CD8-positive, alpha-beta memory T cell (primary cell): ENCODE measurements around the gene VAMP4. TPM values are rescaled to one million over a fixed set of nuclear protein-coding genes. Genes with fewer than 3 reads are reported as not detected.
A peak's percentile ranks its signal among the peaks of the same experiment; 100 is the strongest.

Experiments used
- CTCF ChIA-PET: fragments of 350-600 bp; sonication (Branson Sonifier 250); formaldehyde crosslinking; loops from one replicate; lab custom pipeline; 2021; ENCODE audit warnings: antibody characterized with exemption; lab: Charles Lee
- POLR2A ChIA-PET: fragments of 350-600 bp; sonication (Branson Sonifier 250); formaldehyde crosslinking; loops from one replicate; lab custom pipeline; 2021; ENCODE audit warnings: antibody characterized with exemption; lab: Charles Lee
- DNase-seq, 5 donors: peaks; one replicate each; pipeline versions ENCODE4 v3.0.0 to v3.0.0-alpha.2; 2020 to 2022; ENCODE audit warnings: mixed read lengths in 1 of 5
- H3K27ac ChIP-seq: one replicate; pipeline ENCODE4 v1.7.0; 2013; ENCODE audit warnings: low read depth, mild to moderate bottlenecking, low read length, moderate library complexity
- H3K27me3 ChIP-seq: 2 replicates; pipeline ENCODE4 v1.7.0; 2013; ENCODE audit warnings: low read length, mild to moderate bottlenecking; ENCODE audit not compliant: insufficient read depth, poor library complexity, severe bottlenecking
- H3K36me3 ChIP-seq: 2 replicates; pipeline ENCODE4 v1.7.0; 2013; ENCODE audit warnings: mild to moderate bottlenecking, low read length, moderate library complexity; ENCODE audit not compliant: insufficient read depth
- H3K4me1 ChIP-seq: 2 replicates; pipeline ENCODE4 v1.7.0; 2013; ENCODE audit warnings: mild to moderate bottlenecking, low read length, moderate library complexity; ENCODE audit not compliant: insufficient read depth
- H3K4me3 ChIP-seq: 2 replicates; pipeline ENCODE4 v1.7.0; 2013; ENCODE audit warnings: mild to moderate bottlenecking, low read length
- H3K9me3 ChIP-seq: 2 replicates; pipeline ENCODE4 v1.7.0; 2013; ENCODE audit warnings: mild to moderate bottlenecking, low read length
- H3K27ac Mint-ChIP-seq, 8 donors: one replicate each; pipeline ENCODE4 v1.8.0; 2020 to 2021; ENCODE audit warnings: mixed read lengths in 8 of 8, mild to moderate bottlenecking in 6 of 8, inconsistent platforms in 3 of 8, moderate library complexity in 3 of 8
- H3K27me3 Mint-ChIP-seq, 2 donors: one replicate each; pipeline ENCODE4 v1.8.0; 2020 to 2021; ENCODE audit warnings: mixed read lengths in 2 of 2, mild to moderate bottlenecking in 1 of 2, moderate library complexity in 1 of 2
- H3K36me3 Mint-ChIP-seq, 3 donors: one replicate each; pipeline ENCODE4 v1.8.0; 2020 to 2021; ENCODE audit warnings: mixed read lengths in 3 of 3, inconsistent platforms in 1 of 3, mild to moderate bottlenecking in 1 of 3
- H3K4me1 Mint-ChIP-seq, 3 donors: one replicate each; pipeline ENCODE4 v1.8.0; 2020 to 2021; ENCODE audit warnings: mixed read lengths in 3 of 3, inconsistent platforms in 1 of 3, mild to moderate bottlenecking in 1 of 3
- H3K4me3 Mint-ChIP-seq, 7 donors: one replicate each; pipeline ENCODE4 v1.8.0; 2020 to 2021; ENCODE audit warnings: mixed read lengths in 7 of 7, mild to moderate bottlenecking in 6 of 7, moderate library complexity in 4 of 7, inconsistent platforms in 2 of 7
- H3K9me3 Mint-ChIP-seq, 5 donors: one replicate each; pipeline ENCODE4 v1.8.0; 2020 to 2022; ENCODE audit warnings: mixed read lengths in 5 of 5, mild to moderate bottlenecking in 3 of 5, moderate library complexity in 2 of 5, inconsistent platforms in 1 of 5
- polyA plus RNA-seq: library from polyadenylated mRNA; unstranded; fragments of 300-500 nt; fragmentation: Illumina TruSeq; gene quantifications from one replicate; pipeline ENCODE4 v1.2.3, GENCODE V29; 2021
- total RNA-seq, 2 experiments: library from RNA; stranded (reverse); gene quantifications; one replicate each; pipeline ENCODE4 v1.2.3, GENCODE V29; 2021

The VAMP4 gene, protein sequence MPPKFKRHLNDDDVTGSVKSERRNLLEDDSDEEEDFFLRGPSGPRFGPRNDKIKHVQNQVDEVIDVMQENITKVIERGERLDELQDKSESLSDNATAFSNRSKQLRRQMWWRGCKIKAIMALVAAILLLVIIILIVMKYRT
- total RNA-seq (1 to 10 TPM; 7.3 to 7.7 TPM), polyA plus RNA-seq (22.2 TPM)

- peak within 1 kb of the TSS; percentile 93 to 100 (median 99) for H3K4me3 Mint-ChIP-seq
- H3K4me3 ChIP-seq, result peak within 1 kb of the TSS; percentile 96
- H3K9me3 Mint-ChIP-seq, result no peaks in the 10 kb centered on the region
- peak within 1 kb of the TSS; percentile 98 for H3K27ac ChIP-seq
- H3K27me3 ChIP-seq, result no peaks in the 10 kb centered on the region
- peaks cover 42% of the 10 kb centered on the region for H3K4me1 ChIP-seq
- H3K27me3 Mint-ChIP-seq, result peaks cover 0 to 2% of the 10 kb centered on the region in 2 donors
- H3K4me1 Mint-ChIP-seq, result peaks cover 52 to 60% (median 58%) of the 10 kb centered on the region in 3 donors
- peak; percentile 76 to 89 (median 85) for DNase-seq
- peaks cover under 1 to 27% (median 1%) of the 10 kb centered on the region in 3 donors for H3K36me3 Mint-ChIP-seq
- CTCF ChIA-PET, result interaction anchor here (0.8 to 3.1 kb wide), 3 partner anchors 44 to 257 kb away, joined by 3 to 11 read pairs (median 4); partner anchors contain the start of gene PRRC2C
- POLR2A ChIA-PET, result interaction anchor here (0.5 to 3.9 kb wide), 8 partner anchors 8 to 257 kb away, joined by 3 to 40 read pairs (median 4); partner anchors contain the start of genes DNM3 and METTL13
- H3K36me3 ChIP-seq, result peaks cover 3% of the 10 kb centered on the region
- no peaks in the 10 kb centered on the region for H3K9me3 ChIP-seq
- H3K27ac Mint-ChIP-seq, result peak within 1 kb of the TSS; percentile 95 to 100 (median 100)
These were observed at the start of gene VAMP4 for GRCh38 chr1:171741872-171742576. Gene VAMP4 (minus strand): TSS chr1:171742065. CDS start chr1:171738414, 3,651 bp downstream.

- POLR2A ChIA-PET, result no interaction called here
- peaks cover 9% of the 10 kb centered on the region for H3K4me1 ChIP-seq
- Mint-ChIP-seq H3K27me3 (no peaks in the 10 kb centered on the region), H3K9me3 (no peaks in the 10 kb centered on the region), H3K4me3 (no peak overlapping the region), H3K36me3 (peaks cover 17 to 96% (median 40%) of the 10 kb centered on the region in 3 donors), H3K4me1 (peaks cover 30 to 47% (median 44%) of the 10 kb centered on the region in 3 donors), H3K27ac (no peak overlapping the region)
- H3K27me3 ChIP-seq, result no peaks in the 10 kb centered on the region
- no peak overlapping the region for H3K27ac ChIP-seq
- no peak overlapping the region for H3K4me3 ChIP-seq
- H3K9me3 ChIP-seq, result no peaks in the 10 kb centered on the region
- H3K36me3 ChIP-seq, result peaks cover 81% of the 10 kb centered on the region
- DNase-seq, result no peak
- CTCF ChIA-PET, result interaction anchor here (0.8 to 1.2 kb wide), 2 partner anchors 10 to 48 kb away, joined by 3 read pairs; no protein-coding TSS in a partner anchor
These were observed 48.5 kb upstream of the VAMP4 start for GRCh38 chr1:171790318-171790717.

GRCh38 chr1:171788696-171789095, 46.8 kb upstream of the VAMP4 start:
- Mint-ChIP-seq H3K27me3 (no peaks in the 10 kb centered on the region), H3K4me3 (no peak overlapping the region), H3K4me1 (peaks cover 35 to 54% (median 50%) of the 10 kb centered on the region in 3 donors), H3K9me3 (no peaks in the 10 kb centered on the region), H3K36me3 (peaks cover 10 to 98% (median 36%) of the 10 kb centered on the region in 3 donors), H3K27ac (peak overlapping the region in 1 of 8 donors; percentile 38)
- ChIA-PET POLR2A (no interaction called here), CTCF (no interaction called here)
- no peak overlapping the region for H3K27ac ChIP-seq
- peaks cover 68% of the 10 kb centered on the region for H3K36me3 ChIP-seq
- no peak overlapping the region for H3K4me3 ChIP-seq
- DNase-seq, result no peak
- H3K9me3 ChIP-seq, result no peaks in the 10 kb centered on the region
- peaks cover 22% of the 10 kb centered on the region for H3K4me1 ChIP-seq
- no peaks in the 10 kb centered on the region for H3K27me3 ChIP-seq

GRCh38 chr1:171787686-171788480, 46.0 kb upstream of the VAMP4 start:
- Mint-ChIP-seq H3K4me1 (peaks cover 40 to 58% (median 54%) of the 10 kb centered on the region in 3 donors), H3K36me3 (peaks cover 10 to 94% (median 36%) of the 10 kb centered on the region in 3 donors), H3K4me3 (peak overlapping the region in 1 of 7 donors; percentile 15), H3K27ac (no peak overlapping the region), H3K9me3 (no peaks in the 10 kb centered on the region), H3K27me3 (no peaks in the 10 kb centered on the region)
- peaks cover 30% of the 10 kb centered on the region for H3K4me1 ChIP-seq
- CTCF ChIA-PET, result no interaction called here
- H3K27ac ChIP-seq, result no peak overlapping the region
- peaks cover 62% of the 10 kb centered on the region for H3K36me3 ChIP-seq
- POLR2A ChIA-PET, result no interaction called here
- no peak overlapping the region for H3K4me3 ChIP-seq
- H3K9me3 ChIP-seq, result no peaks in the 10 kb centered on the region
- H3K27me3 ChIP-seq, result no peaks in the 10 kb centered on the region
- no peak for DNase-seq

- H3K27me3 Mint-ChIP-seq, result no peaks in the 10 kb centered on the region
- H3K27ac Mint-ChIP-seq, result peak overlapping the region in 1 of 8 donors; percentile 68
- H3K27me3 ChIP-seq, result no peaks in the 10 kb centered on the region
- peaks cover 50% of the 10 kb centered on the region for H3K36me3 ChIP-seq
- H3K36me3 Mint-ChIP-seq, result peaks cover 10 to 88% (median 33%) of the 10 kb centered on the region in 3 donors
- peaks cover 41% of the 10 kb centered on the region for H3K4me1 ChIP-seq
- peaks cover 49 to 72% (median 61%) of the 10 kb centered on the region in 3 donors for H3K4me1 Mint-ChIP-seq
- H3K4me3 Mint-ChIP-seq, result no peak overlapping the region
- no peak for DNase-seq
- POLR2A ChIA-PET, result no interaction called here
- H3K4me3 ChIP-seq, result no peak overlapping the region
- H3K9me3 ChIP-seq, result no peaks in the 10 kb centered on the region
- H3K27ac ChIP-seq, result no peak overlapping the region
- CTCF ChIA-PET, result interaction anchor here (1.3 kb wide), 1 partner anchor 44 kb away, joined by 4 read pairs; the partner anchor contains the start of gene VAMP4
- no peaks in the 10 kb centered on the region for H3K9me3 Mint-ChIP-seq
These were observed 44.7 kb upstream of the VAMP4 start for GRCh38 chr1:171786534-171786933.

DNA sequence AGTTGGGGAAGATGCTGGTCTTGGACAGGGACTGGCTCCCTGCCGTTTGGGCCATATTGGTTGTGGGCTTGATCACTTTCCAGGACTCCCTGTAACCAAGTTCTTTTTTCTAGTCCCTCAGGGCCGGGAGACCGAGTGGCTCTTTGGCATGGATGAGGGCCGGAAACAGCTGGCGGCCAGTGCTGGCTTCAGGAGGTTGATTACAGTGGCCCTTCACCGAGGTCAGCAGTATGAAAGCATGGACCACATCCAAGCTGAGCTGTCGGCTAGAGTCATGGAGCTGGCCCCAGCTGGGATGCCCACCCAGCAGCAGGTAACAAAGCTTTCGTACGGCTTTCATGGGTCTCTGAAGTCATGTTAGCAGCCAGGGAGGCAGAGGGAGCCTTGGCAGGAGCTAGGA, 43.9 kb upstream of the VAMP4 start:
- Histone ChIP-seq H3K9me3 (no peaks in the 10 kb centered on the region), H3K4me1 (peaks cover 42% of the 10 kb centered on the region), H3K36me3 (peaks cover 42% of the 10 kb centered on the region), H3K27me3 (no peaks in the 10 kb centered on the region), H3K27ac (no peak overlapping the region), H3K4me3 (no peak overlapping the region)
- POLR2A ChIA-PET, result no interaction called here
- Mint-ChIP-seq H3K4me1 (peaks cover 55 to 78% (median 68%) of the 10 kb centered on the region in 3 donors), H3K27me3 (peaks cover 0 to 2% of the 10 kb centered on the region in 2 donors), H3K4me3 (no peak overlapping the region), H3K27ac (peak overlapping the region in 1 of 8 donors; percentile 74), H3K36me3 (peaks cover 10 to 83% (median 33%) of the 10 kb centered on the region in 3 donors), H3K9me3 (no peaks in the 10 kb centered on the region)
- CTCF ChIA-PET, result interaction anchor here (1.3 kb wide), 1 partner anchor 44 kb away, joined by 4 read pairs; the partner anchor contains the start of gene VAMP4
- DNase-seq, result no peak

GRCh38 chr1:171784784-171785183, 42.9 kb upstream of the VAMP4 start:
- H3K4me3 ChIP-seq, result no peak overlapping the region
- H3K27me3 ChIP-seq, result no peaks in the 10 kb centered on the region
- H3K4me3 Mint-ChIP-seq, result peak overlapping the region; percentile 2 to 83 (median 57)
- POLR2A ChIA-PET, result interaction anchor here (0.6 kb wide), 1 partner anchor 51 kb away, joined by 8 read pairs; no protein-coding TSS in a partner anchor
- H3K27me3 Mint-ChIP-seq, result peaks cover 0 to 2% of the 10 kb centered on the region in 2 donors
- peaks cover 54 to 81% (median 75%) of the 10 kb centered on the region in 3 donors for H3K4me1 Mint-ChIP-seq
- DNase-seq, result no peak
- H3K9me3 ChIP-seq, result no peaks in the 10 kb centered on the region
- H3K27ac Mint-ChIP-seq, result peak overlapping the region; percentile 17 to 96 (median 76)
- no peaks in the 10 kb centered on the region for H3K9me3 Mint-ChIP-seq
- peaks cover 35% of the 10 kb centered on the region for H3K36me3 ChIP-seq
- CTCF ChIA-PET, result no interaction called here
- H3K27ac ChIP-seq, result no peak overlapping the region
- peaks cover 52% of the 10 kb centered on the region for H3K4me1 ChIP-seq
- peaks cover 5 to 74% (median 28%) of the 10 kb centered on the region in 3 donors for H3K36me3 Mint-ChIP-seq
